Heart left ventricle (tissue), 16 donors: ENCODE results near the gene MPV17. TPM values are rescaled to one million over a fixed set of nuclear protein-coding genes. Genes with fewer than 3 reads are reported as not detected.

Source experiments
- ATAC-seq, 4 donors: fragments of 200-7000 bp; cut with Tn5 transposase; one replicate each; pipeline ENCODE4 v1.9.1; 2020 to 2022; ENCODE audit warnings: moderate library complexity in 4 of 4, mild to moderate bottlenecking in 3 of 4, moderate number of reproducible peaks in 1 of 4
- DNase-seq, 5 donors: peaks; one replicate each; pipeline ENCODE4 v3.0.0-alpha.2; 2020
- H3K27ac ChIP-seq, 12 donors: fragments of 200-600 bp; sonication (generic) in 4 of 12; one replicate each; pipeline versions ENCODE4 v1.5.0 to v1.8.0; 2016 to 2022; ENCODE audit warnings: mild to moderate bottlenecking in 2 of 12
- H3K27me3 ChIP-seq, 9 donors: fragments of 200-600 bp; sonication (generic) in 2 of 9; one replicate each; pipeline versions ENCODE4 v1.5.1 to v1.8.0; 2016 to 2022; ENCODE audit warnings: mild to moderate bottlenecking in 3 of 9
- H3K36me3 ChIP-seq, 9 donors: fragments of 200-600 bp; sonication (generic) in 2 of 9; one replicate each; pipeline versions ENCODE4 v1.5.0 to v1.8.0; 2018 to 2022; ENCODE audit warnings: mild to moderate bottlenecking in 2 of 9
- H3K4me1 ChIP-seq, 12 donors: fragments of 200-600 bp; sonication (generic) in 4 of 12; one replicate each; pipeline versions ENCODE4 v1.5.0 to v1.8.0; 2016 to 2022; ENCODE audit warnings: mild to moderate bottlenecking in 3 of 12
- H3K4me3 ChIP-seq, 12 donors: fragments of 200-600 bp; sonication (generic) in 4 of 12; one replicate each; pipeline versions ENCODE4 v1.5.0 to v1.8.0; 2017 to 2022; ENCODE audit warnings: mild to moderate bottlenecking in 9 of 12, moderate library complexity in 4 of 12
- H3K9me3 ChIP-seq, 12 donors: fragments of 200-600 bp; sonication (generic) in 4 of 12; one replicate each; pipeline versions ENCODE4 v1.5.0 to v1.8.0; 2016 to 2022; ENCODE audit warnings: mild to moderate bottlenecking in 1 of 12
- POLR2A ChIP-seq, 2 donors: fragments of 450-650 bp; IDR thresholded peaks; one replicate each; pipeline ENCODE4 v1.6.1; 2017; ENCODE audit warnings: antibody characterized with exemption in 2 of 2, mild to moderate bottlenecking in 2 of 2, moderate library complexity in 2 of 2
- WGBS, 4 donors: extraction: QIAGEN DNeasy Blood & Tissue Kit in 2 of 4; methylation state at CpG; one replicate each; pipeline versions ENCODE4 v1.1.5 to v1.1.7; 2013 to 2018; 5-methylcytosine and 5-hydroxymethylcytosine counted together
- intact Hi-C, 10 donors: fragments of 100-400 bp; cut with DNase I; formaldehyde crosslinking; loops; one replicate each; pipeline versions ENCODE4 v1.11.1 to v1.14.2; 2022
- polyA plus RNA-seq, 2 donors: library from polyadenylated mRNA; stranded (reverse); fragments of 200-250 nt; gene quantifications; one replicate each; pipeline ENCODE4 v1.2.3, GENCODE V29; 2013
- total RNA-seq, 9 donors: library from RNA; depleted of rRNA in 2 of 9; stranded (reverse); fragments of >200 nt in 2 of 9; fragmentation: NEBNext Ultra II Directional in 3 of 9; extraction: Animal tissue kit (Norgen Biotek cat#: 25700) in 3 of 9; gene quantifications; one replicate each; pipeline versions ENCODE4 v1.1.0 to v1.2.4, GENCODE V29; 2016 to 2023
- TF ChIP-seq, protein P1 (sequence below), 12 donors: fragments of 200-600 bp; sonication (generic) in 4 of 12; IDR thresholded peaks; one replicate each; pipeline versions ENCODE4 v1.5.0 to v1.8.0; 2018 to 2022; ENCODE audit warnings: antibody characterized with exemption in 12 of 12, mild to moderate bottlenecking in 5 of 12
- donor health status: ischemic (EF 13 %, LVEDD 7.1; RV severe dilation, severe dysfunction).
- donor health status: healthy with polysubstance abuse.
- donor health status: DM: no; HTN: yes; CAD: no.
- donor health status: DM: no; HTN: no; CAD: no.
- donor health status: ischemic (EF 25% LVEDD 6.9; RV normal size, moderate dysfunction).
- donor health status: ischemic (EF 25% LVEDD 5.7; RV mildly dilated, moderate dysfunction).
- donor health status: healthy.
- donor health status: DM: yes; HTN: yes; CAD: no.
- donor health status: ischemic (EF 35%, LVEDD 5.7; RV mildly dilated, moderate dysfunction).
- donor health status: nonischemic (EF 11% LVEDD 7.7; RV severe dilation, severe dysfunction).
- donor health status: DM: yes; HTN: yes; CAD: no.
- donor health status: PGD.
- donor health status: ischemic (EF 29% LVEDD 5.4; RV normal size, mild dysfunction).
- donor health status: nonischemic (EF 23%, LVEDD 6.1; RV moderate dilation, normal function).

The MPV17 gene
- total and polyA plus RNA-seq, 11 donors: 48.8 to 134 (median 66.3) TPM

DNA sequence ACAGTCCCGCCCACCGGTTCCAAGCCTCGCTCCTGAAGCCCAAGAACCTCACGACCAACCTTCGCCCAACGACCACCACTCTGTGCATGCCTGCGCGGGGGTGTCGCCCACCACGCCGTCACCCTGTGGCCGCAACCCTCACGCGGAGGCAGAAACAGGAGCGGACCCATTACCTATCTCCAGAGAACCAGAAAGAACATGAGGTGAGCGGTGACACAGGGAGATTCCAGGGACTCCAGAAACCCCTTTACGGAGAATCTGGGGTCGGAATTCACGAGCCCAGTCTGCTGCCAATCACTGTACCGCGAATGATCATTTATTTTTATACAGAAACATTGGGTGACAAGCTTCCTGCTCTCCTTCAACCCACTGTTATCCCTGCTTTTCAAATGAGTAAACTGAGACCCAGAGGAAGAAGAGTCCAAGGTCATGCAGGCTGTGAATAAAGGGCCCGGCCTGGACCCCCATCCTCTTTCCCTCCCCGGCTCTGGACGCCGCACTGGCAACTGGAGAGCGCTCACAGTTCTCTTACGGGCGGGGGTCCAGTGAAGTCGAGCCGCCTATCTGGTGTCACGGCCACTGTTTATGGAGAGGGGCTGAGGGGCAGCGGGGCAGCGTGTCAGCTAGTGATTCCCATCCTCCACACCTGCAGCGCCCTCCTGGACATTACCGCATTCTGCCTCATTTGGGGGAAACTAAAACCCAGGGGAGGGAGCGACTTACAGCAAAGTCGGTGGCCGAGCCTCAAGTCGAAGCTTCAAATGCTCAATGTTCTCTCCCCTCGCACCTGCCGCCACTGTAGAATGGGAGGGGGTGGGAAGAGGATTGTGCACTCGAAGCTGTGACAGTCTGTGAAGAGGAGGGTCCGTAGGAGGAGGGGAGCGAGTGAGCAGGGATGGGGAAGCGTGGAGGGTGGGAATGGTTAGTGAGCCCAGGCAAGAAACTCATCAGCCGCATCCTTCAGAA is 59.3 kb downstream of the MPV17 start:
- peak overlapping the region in 3 of 12 donors; percentile 57 to 80 (median 60) for H3K27ac ChIP-seq
- H3K9me3 ChIP-seq: no peaks in the 10 kb centered on the region
- H3K36me3 ChIP-seq: no peaks in the 10 kb centered on the region
- intact Hi-C loops: loop anchor here in 4 of 10 donors (2.0 to 5.0 kb wide), 2 partner anchors 17 to 39 kb away; no protein-coding TSS in a partner anchor
- no peak for ATAC-seq
- no peak for DNase-seq
- no peak for TF ChIP-seq POLR2A (IDR thresholded peaks at IDR 0.05)
- TF ChIP-seq, protein P1, sequence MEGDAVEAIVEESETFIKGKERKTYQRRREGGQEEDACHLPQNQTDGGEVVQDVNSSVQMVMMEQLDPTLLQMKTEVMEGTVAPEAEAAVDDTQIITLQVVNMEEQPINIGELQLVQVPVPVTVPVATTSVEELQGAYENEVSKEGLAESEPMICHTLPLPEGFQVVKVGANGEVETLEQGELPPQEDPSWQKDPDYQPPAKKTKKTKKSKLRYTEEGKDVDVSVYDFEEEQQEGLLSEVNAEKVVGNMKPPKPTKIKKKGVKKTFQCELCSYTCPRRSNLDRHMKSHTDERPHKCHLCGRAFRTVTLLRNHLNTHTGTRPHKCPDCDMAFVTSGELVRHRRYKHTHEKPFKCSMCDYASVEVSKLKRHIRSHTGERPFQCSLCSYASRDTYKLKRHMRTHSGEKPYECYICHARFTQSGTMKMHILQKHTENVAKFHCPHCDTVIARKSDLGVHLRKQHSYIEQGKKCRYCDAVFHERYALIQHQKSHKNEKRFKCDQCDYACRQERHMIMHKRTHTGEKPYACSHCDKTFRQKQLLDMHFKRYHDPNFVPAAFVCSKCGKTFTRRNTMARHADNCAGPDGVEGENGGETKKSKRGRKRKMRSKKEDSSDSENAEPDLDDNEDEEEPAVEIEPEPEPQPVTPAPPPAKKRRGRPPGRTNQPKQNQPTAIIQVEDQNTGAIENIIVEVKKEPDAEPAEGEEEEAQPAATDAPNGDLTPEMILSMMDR (IDR thresholded peaks at IDR 0.05): no peak
- H3K4me1 ChIP-seq: peaks cover 0 to 43% (median 26%) of the 10 kb centered on the region in 12 donors
- peak overlapping the region; percentile 33 to 81 (median 62) for H3K4me3 ChIP-seq
- 1 to 2% (median 2%) methylated on average over 30 to 46 of the region's 46 CpGs for WGBS, 4 donors
- peaks cover 17 to 82% (median 38%) of the 10 kb centered on the region in 9 donors for H3K27me3 ChIP-seq

DNA sequence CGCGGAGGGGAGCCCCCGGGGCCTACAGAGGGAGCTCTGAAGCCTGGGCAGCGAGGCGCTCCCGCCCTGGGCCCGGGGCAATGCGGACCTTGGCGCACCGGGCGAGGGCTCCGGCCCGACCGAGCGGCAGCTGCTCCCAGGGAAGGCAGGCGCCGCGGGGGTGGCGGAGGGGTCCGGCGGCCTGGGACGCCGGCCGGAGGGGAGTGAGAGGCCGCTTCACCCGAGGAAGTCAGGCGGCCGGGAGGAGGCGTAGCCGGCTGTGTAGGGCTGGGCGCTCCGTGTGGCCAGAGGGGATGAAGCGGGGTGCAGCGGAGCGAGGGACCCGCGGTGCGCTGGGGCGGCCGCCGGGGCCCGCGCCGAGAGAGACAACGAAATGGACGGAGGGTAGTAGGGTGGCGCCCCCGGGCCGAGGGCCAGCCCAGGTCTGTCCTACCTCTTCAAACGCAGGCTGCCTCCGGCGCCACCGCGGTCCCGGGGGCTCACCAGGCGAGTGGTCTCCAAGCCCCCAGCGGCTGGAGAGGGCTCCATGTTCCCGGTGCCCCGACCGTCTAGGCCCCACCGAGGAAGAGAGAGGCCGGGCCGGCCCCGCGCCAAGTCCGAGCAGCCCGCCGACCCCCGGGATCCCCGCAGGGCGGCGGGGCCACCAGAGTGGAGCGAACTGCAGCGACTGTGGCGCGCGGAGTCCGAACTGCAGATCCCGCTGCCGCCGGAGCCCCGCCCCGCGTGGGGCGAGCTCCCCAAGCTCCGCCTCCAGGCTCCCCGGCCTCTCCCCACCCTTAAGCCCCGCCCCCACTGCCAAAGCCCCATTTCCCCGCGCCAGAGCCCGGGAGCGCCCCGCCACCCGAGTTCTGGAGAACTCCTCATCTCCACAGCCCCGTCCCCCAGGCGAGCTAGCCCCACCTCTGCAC is 60.3 kb downstream of the MPV17 start, which contains the start of gene SLC30A3:
TSS of gene SLC30A3 (minus strand) at position 669 of the 908 bp plus-strand sequence. CDS start at position 528, 141 bp downstream.
- peaks cover 21 to 92% (median 38%) of the 10 kb centered on the region in 9 donors for H3K27me3 ChIP-seq
- no peaks in the 10 kb centered on the region for H3K9me3 ChIP-seq
- intact Hi-C loops: loop anchor here in 3 of 10 donors (2.0 to 5.0 kb wide), 2 partner anchors 18 to 40 kb away; no protein-coding TSS in a partner anchor
- TF ChIP-seq, protein P1 (IDR thresholded peaks at IDR 0.05): peak in 1 of 12 donors; percentile 19
- TF ChIP-seq POLR2A (IDR thresholded peaks at IDR 0.05): no peak
- WGBS, 4 donors: 0 to 1% (median 1%) methylated on average over 19 to 96 of the region's 96 CpGs
- H3K36me3 ChIP-seq: no peaks in the 10 kb centered on the region
- H3K4me1 ChIP-seq: peaks cover 0 to 43% (median 26%) of the 10 kb centered on the region in 12 donors
- peak within 1 kb of the TSS; percentile 33 to 81 (median 62) for H3K4me3 ChIP-seq
- DNase-seq: peak; percentile 73 to 86 (median 75)
- peak within 1 kb of the TSS in 3 of 12 donors; percentile 18 to 80 (median 57) for H3K27ac ChIP-seq
- peak; percentile 74 to 81 (median 78) for ATAC-seq

DNA sequence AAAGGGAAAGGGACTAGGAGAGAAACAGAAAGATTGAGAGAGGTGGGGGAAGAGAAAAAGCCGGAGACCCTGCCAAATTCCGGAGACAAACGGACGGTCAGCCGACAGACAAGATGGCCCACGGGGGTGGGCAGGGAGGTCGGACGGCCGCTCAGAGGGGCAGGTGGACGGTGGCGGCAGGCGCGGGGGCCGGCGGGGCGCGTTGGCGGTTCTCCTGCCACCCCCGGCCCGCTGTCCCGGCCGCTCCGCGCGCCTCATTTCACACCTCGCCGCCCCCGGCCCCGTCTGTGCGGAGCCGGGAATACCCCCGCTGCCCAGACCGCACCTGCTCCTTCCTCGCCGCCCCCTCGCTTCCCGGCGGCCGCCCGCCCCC is 61.0 kb downstream of the MPV17 start:
- ATAC-seq (no peak), DNase-seq (no peak)
- Histone ChIP-seq H3K27me3 (peaks cover 21 to 90% (median 38%) of the 10 kb centered on the region in 9 donors), H3K9me3 (no peaks in the 10 kb centered on the region), H3K36me3 (no peaks in the 10 kb centered on the region), H3K4me3 (peak overlapping the region; percentile 33 to 81 (median 62)), H3K27ac (peak overlapping the region in 2 of 12 donors; percentile 25 to 48), H3K4me1 (peaks cover 0 to 43% (median 26%) of the 10 kb centered on the region in 12 donors)
- TF ChIP-seq, protein P1 (IDR thresholded peaks at IDR 0.05): no peak
- TF ChIP-seq POLR2A (IDR thresholded peaks at IDR 0.05): no peak
- intact Hi-C loops: loop anchor here in 3 of 10 donors (2.0 to 5.0 kb wide), 2 partner anchors 19 to 40 kb away; no protein-coding TSS in a partner anchor
- whole genome bisulfite sequencing, 4 donors: 1 to 10% (median 4%) methylated on average over 15 to 40 of the region's 40 CpGs
